Body of pancreas (tissue), 4 donors: ENCODE measurements around the gene SIGLEC12. TPM values are rescaled to one million over a fixed set of nuclear protein-coding genes. Genes with fewer than 3 reads are reported as not detected.

Experiments used
- ATAC-seq: fragments of 150-250 bp; one replicate; pipeline ENCODE4 v1.9.1; 2016
- DNase-seq, 4 donors: peaks; one replicate each; pipeline ENCODE4 v3.0.0-alpha.2; 2019
- H3K27ac ChIP-seq, 4 donors: fragments of 200-600 bp; sonication (generic); 1 replicate in 3 of 4; 2 replicates in 1 of 4; pipeline versions ENCODE4 v1.5.1 to v1.6.1; 2016 to 2019; ENCODE audit warnings: mild to moderate bottlenecking in 1 of 4, mixed read lengths in 1 of 4, moderate library complexity in 1 of 4
- H3K27me3 ChIP-seq, 2 donors: fragments of 200-600 bp; sonication (generic); one replicate each; pipeline ENCODE4 v1.6.0; 2016; ENCODE audit warnings: mild to moderate bottlenecking in 1 of 2
- H3K36me3 ChIP-seq, 2 donors: fragments of 200-600 bp; sonication (generic); replicated peaks in 1 of 2; 2 replicates each; pipeline ENCODE4 v1.5.1; 2016; ENCODE audit warnings: low read depth in 2 of 2; ENCODE audit not compliant: insufficient read depth in 1 of 2
- H3K4me1 ChIP-seq: fragments of 200-600 bp; sonication (generic); one replicate; pipeline ENCODE4 v1.6.0; 2016
- H3K4me3 ChIP-seq, 2 donors: fragments of 200-600 bp; sonication (generic); 1 replicate in 1 of 2; 2 replicates in 1 of 2; pipeline ENCODE4 v1.5.1; 2016 to 2019
- H3K9me3 ChIP-seq, 3 donors: fragments of 200-600 bp; sonication (generic); 1 replicate in 2 of 3; 2 replicates in 1 of 3; pipeline ENCODE4 v1.5.1; 2016
- CTCF ChIP-seq, 7 experiments: fragments of 450-650 bp in 4 of 7; fragments of 200-600 bp in 3 of 7; sonication (generic) in 3 of 7; IDR thresholded peaks; one replicate each; pipeline ENCODE4 v1.5.1; 2016 to 2019; ENCODE audit warnings: antibody characterized with exemption in 7 of 7
- POLR2A ChIP-seq, 3 donors: fragments of 450-650 bp; IDR thresholded peaks; one replicate each; pipeline ENCODE4 v1.6.1; 2016; ENCODE audit warnings: antibody characterized with exemption in 3 of 3, mild to moderate bottlenecking in 2 of 3
- WGBS, 2 donors: methylation state at CpG; one replicate each; pipeline ENCODE4 v1.1.5; 2017; 5-methylcytosine and 5-hydroxymethylcytosine counted together
- intact Hi-C: fragments of 100-400 bp; cut with DNase I; formaldehyde crosslinking; loops from one replicate; pipeline ENCODE4 v1.15.1; 2023
- total RNA-seq, 2 donors: library from RNA; depleted of rRNA; stranded (reverse); fragments of >200 nt; gene quantifications; one replicate each; pipeline ENCODE4 v1.1.0, GENCODE V29; 2016

SIGLEC12 gene
- total RNA-seq, 2 donors from 2014 or later = not detected

GRCh38 chr19:51548213-51548651 lies 46.6 kb upstream of the SIGLEC12 start:
- H3K36me3 ChIP-seq = no peaks in the 10 kb centered on the region
- DNase-seq (no peak), ATAC-seq (no peak)
- no peaks in the 10 kb centered on the region for H3K4me1 ChIP-seq
- no peak overlapping the region for H3K4me3 ChIP-seq
- H3K9me3 ChIP-seq = no peaks in the 10 kb centered on the region
- 51 to 55% methylated on average over 5 of the region's 5 CpGs for WGBS, 2 donors
- H3K27me3 ChIP-seq = no peaks in the 10 kb centered on the region
- TF ChIP-seq POLR2A (IDR thresholded peaks at IDR 0.05) = no peak
- TF ChIP-seq CTCF (IDR thresholded peaks at IDR 0.05) = no peak
- intact Hi-C loops = no loop called here
- no peak overlapping the region for H3K27ac ChIP-seq

GRCh38 chr19:51547397-51548212 lies 46.0 kb upstream of the SIGLEC12 start:
- no peak for ATAC-seq
- no peak for TF ChIP-seq CTCF (IDR thresholded peaks at IDR 0.05)
- no peak for TF ChIP-seq POLR2A (IDR thresholded peaks at IDR 0.05)
- H3K9me3 ChIP-seq = no peaks in the 10 kb centered on the region
- intact Hi-C loops = no loop called here
- no peaks in the 10 kb centered on the region for H3K27me3 ChIP-seq
- DNase-seq = no peak
- H3K36me3 ChIP-seq = no peaks in the 10 kb centered on the region
- H3K4me3 ChIP-seq = no peak overlapping the region
- WGBS, 2 donors = 17 to 24% methylated on average over 6 to 7 of the region's 7 CpGs
- no peak overlapping the region for H3K27ac ChIP-seq
- no peaks in the 10 kb centered on the region for H3K4me1 ChIP-seq

- intact Hi-C loops = no loop called here
- Histone ChIP-seq H3K4me1 (no peaks in the 10 kb centered on the region), H3K9me3 (no peaks in the 10 kb centered on the region), H3K27me3 (no peaks in the 10 kb centered on the region), H3K36me3 (no peaks in the 10 kb centered on the region), H3K4me3 (no peak overlapping the region), H3K27ac (no peak overlapping the region)
- DNase-seq = no peak
- ATAC-seq = no peak
- 35 to 47% methylated on average over 10 of the region's 10 CpGs for WGBS, 2 donors
- TF ChIP-seq CTCF (IDR thresholded peaks at IDR 0.05) (no peak), POLR2A (IDR thresholded peaks at IDR 0.05) (no peak)
Observed at GRCh38 chr19:51546650-51547396, 45.2 kb upstream of the SIGLEC12 start.

- no peak for DNase-seq
Observed at GRCh38 chr19:51546107-51546649, 44.6 kb upstream of the SIGLEC12 start.

More at GRCh38 chr19:51546107-51546649, 44.6 kb upstream of the SIGLEC12 start:
- intact Hi-C loops = no loop called here
- Histone ChIP-seq H3K36me3 (no peaks in the 10 kb centered on the region), H3K27ac (no peak overlapping the region), H3K9me3 (no peaks in the 10 kb centered on the region), H3K4me3 (no peak overlapping the region), H3K4me1 (no peaks in the 10 kb centered on the region), H3K27me3 (no peaks in the 10 kb centered on the region)
- no peak for ATAC-seq
- WGBS, 2 donors = 35 to 56% methylated on average over 5 of the region's 5 CpGs
- TF ChIP-seq CTCF (IDR thresholded peaks at IDR 0.05) (no peak), POLR2A (IDR thresholded peaks at IDR 0.05) (no peak)
